GM21381 (cell line): ENCODE measurements around the gene ODR4.
"Not testable (repeated sequence)": the region's sequence is repeated elsewhere in the genome, so short reads cannot be mapped to it uniquely, and the experiment has no call there.

Experiments
- ATAC-seq: cut with Tn5 transposase; IDR thresholded peaks from one replicate; pipeline ENCODE4 v1.9.1; 2021; ENCODE audit warnings: mild to moderate bottlenecking, moderate library complexity; ENCODE audit not compliant: unreplicated experiment

The ODR4 gene

DNA sequence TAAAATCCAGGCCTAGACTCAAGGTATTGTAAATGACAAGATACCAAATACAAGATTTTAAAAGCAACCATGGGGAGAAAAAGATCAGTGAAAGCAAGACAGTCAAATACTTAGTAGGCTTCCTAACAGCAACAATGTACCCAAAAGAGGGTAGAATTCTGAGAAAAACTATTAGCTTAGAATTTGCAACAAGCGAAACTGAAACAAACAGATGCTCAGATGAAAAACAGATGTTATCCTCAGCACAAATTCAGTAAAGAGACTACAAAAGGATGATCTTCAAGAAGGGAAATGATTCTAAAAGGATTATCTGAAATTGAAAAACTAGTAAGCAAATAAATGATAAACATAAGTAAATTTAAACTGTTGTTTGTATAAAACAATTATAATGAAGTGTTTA lies 45.3 kb downstream of the ODR4 start:
- peak; percentile 85 for ATAC-seq

DNA sequence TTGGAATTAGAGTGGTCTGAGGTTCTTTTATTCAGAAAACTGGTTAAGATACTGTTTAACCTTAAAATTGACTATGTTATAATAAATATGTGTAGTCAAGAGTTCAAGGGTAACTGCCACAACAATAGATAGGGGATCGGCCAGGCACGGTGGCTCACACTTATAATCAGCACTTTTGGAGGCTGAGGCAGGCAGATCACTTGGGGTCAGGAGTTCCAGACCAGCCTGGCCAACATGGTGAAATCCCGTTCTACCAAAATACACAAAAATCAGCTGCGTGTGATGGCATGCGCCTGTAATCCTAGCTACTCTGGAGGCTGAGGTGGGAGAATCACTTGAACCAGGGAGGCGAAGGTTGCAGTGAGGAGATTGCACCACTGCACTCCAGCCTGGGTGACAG lies 45.8 kb downstream of the ODR4 start:
- ATAC-seq, result no peak

DNA sequence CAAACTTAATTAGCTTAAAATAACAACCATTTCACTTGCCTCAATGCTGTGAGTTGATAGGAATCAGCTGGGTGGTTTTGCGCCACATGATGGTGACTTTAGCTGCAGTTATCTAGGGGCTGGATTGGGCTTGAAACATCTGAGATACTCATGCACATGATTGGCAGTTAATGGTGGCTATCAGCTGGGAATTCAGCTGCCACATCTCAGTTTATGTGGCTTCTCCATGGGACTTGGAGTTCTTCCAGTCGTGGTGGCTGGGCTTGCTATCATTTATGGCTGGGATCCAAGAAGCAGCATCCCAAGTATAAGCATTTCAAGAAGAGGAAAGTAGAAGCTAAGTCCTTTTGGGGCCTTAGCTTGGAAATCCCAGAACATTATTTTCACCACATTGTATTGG lies 48.9 kb downstream of the ODR4 start:
- ATAC-seq, result no peak

DNA sequence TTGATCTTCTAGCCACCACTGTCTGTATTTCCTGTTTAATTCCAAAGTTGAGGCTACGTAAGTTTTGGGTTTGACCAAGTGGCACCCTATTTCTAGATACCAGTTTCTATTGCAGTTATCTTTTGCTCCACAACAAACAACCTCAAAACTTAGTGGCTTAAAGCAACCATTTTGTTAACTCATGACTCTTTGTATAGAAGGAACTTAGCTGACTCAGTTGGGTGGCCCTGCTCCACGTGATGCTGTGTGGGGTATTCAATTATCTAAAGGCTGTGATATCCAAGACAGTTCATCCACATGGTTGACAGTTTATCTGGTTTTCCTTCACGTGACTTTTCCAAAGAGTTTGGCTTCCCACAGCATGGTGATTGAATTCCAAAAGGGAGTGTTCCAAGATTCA lies 50.5 kb downstream of the ODR4 start:
- no peak for ATAC-seq

DNA sequence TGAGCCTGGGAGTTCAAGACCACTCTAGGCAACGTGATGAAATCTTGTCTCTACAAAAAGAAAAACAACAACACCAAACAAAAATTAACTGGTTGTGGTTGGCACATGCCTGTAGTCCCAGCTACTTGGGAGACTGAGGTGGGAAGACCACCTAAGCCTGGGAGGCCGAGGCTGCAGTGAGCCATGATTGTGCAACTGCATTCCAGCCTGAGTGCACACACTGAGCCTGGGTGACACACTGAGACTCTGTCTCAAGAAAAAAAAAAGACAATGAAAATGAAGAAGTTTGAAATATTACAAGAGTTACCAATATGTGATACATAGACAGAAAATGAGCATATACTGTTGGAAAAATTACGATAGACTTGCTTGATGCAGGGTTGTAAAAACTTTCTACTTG lies 53.4 kb downstream of the ODR4 start:
- no peak for ATAC-seq

DNA sequence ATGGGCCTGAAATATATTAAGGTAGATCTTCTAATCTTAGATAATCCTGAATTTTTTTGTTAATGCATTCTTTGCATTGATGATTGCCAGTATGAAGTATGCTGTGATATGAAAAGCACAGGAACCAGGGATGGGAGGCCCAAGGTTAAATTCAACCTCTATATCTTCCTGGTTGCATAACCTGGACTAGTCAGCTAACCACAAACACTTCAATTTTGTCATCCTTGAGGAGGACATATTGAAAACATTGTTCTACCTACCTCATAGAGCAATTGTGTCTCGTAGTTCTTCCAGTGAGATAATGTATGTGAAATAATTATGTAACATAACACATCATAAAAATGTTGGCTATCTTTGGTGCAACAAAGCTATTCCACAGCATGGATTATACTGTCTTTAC lies 59.7 kb downstream of the ODR4 start:
- ATAC-seq, result no peak

DNA sequence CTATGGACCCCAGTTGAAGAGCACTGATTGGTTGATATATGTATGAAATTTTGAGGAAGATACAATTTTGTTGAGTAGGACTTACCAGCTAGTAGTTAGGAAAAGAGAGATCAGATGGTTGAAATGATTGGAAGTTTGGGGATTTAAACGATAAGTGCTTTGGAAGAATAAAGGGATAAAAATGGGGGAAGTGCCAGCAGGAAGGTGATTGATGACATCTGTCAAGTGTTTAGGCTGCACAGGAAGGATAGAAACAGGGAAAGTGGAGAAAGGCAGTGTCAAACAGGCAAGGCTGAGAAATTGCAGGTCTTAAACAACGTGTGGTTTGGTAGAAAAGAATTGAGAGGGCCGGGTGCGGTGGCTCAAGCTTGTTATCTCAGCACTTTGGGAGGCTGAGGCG lies 62.9 kb downstream of the ODR4 start:
- no peak for ATAC-seq

DNA sequence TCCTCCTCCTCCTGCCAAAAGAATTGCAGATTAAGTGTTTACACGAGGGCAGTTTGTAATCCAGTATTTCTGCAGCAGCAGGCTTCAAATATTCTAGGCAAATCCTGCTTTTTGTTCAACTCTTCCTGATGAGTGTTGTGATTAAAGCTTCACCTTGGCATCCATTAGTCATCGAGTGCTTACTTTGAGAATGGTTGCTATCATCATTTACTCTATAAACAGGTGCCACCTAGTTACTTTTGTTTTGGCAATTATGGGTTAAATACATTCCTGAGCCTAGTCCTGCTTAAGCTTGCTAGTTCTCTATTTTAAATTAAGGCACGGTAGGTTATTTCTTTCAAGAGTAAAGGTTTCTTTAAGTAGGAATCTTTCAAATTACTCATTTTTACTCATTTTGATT lies 64.9 kb downstream of the ODR4 start:
- no peak for ATAC-seq

DNA sequence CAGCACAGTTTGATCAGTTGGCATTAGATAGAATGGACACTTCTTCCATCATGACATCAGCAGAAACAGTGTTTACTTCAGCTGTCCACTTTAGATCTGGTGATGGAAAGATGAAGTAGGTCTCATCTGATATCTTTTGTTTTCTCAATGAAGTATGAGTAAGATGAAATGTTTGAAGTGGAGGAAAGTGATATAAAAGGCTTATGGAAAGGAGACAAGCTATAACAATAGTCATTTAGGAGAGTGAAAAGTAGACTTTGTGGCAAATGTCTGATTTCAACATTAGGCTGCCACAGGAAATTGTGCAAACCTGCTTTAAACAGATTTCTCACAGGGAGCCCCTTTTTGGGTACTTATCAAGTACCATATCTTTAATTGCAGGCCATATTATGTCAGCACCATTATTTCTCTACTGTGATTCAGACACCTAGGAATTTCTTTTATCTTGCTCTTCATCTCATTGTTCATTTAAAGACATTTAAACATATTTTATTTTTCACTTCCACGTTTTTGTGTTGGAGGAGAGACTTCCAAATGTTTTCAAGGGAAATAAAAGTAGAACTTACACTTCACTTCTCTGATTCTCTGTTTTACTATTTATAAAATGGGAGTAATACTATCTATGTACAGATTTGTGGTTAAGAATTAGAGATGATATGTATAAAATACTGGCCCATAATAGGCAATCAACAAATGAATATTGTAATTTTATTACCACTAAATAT lies 67.2 kb downstream of the ODR4 start:
- ATAC-seq, result no peak

DNA sequence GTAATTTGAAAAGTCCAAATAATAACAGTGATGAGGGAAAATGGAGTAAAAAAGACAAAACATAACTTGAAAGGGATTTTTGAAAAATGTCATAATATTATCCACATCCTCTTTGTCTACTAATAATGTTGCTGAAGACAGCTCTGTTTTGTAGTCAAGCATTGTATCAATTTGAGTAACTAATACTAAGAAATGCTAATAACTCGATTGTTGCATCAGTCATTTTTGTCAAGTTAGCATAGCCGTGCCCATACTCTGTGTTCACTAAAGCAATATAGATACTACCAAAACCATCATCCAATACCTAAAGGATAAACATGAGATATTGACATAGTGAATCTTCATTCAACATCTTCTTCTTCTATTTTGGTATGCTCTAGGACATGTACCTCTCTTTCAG lies 68.0 kb downstream of the ODR4 start:
- ATAC-seq, result no peak

DNA sequence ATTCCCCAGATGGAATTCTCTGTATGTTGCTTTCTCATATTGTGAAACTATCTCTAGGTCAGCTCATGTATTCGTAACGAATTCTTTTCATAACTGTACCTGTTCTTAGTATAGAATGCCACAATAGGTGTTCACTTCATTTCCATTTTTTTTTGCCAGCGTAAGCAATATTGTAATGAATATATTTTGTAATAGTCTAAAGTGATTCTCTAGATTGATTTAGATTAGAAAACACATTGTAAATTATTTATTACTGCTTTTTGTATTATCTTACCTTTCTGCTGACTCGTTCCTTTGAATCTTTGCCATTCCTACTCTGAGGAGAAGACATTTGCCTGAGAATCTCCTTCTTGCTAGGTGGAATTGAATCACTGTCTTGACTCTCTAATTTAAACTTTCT lies 70.5 kb downstream of the ODR4 start:
- no peak for ATAC-seq

DNA sequence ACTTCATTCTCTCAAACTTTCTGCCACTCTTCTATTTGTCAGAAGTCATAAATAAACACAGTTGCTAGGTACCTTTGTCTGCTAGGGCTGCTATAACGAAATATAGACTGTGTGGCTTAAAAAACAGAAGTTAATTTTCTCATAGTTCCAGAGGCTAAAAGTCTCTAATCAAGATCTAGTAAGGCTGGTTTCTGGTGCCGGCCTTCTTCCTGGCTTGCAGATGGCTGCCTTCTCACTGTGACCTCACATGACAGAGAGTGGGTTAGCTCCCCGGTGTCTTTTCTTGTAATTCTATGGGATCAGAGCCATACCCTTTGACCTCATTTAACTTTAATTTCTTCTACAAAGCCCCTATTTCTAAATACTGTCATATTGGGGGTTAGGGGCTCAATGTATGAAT lies 79.3 kb downstream of the ODR4 start:
- ATAC-seq, result no peak

DNA sequence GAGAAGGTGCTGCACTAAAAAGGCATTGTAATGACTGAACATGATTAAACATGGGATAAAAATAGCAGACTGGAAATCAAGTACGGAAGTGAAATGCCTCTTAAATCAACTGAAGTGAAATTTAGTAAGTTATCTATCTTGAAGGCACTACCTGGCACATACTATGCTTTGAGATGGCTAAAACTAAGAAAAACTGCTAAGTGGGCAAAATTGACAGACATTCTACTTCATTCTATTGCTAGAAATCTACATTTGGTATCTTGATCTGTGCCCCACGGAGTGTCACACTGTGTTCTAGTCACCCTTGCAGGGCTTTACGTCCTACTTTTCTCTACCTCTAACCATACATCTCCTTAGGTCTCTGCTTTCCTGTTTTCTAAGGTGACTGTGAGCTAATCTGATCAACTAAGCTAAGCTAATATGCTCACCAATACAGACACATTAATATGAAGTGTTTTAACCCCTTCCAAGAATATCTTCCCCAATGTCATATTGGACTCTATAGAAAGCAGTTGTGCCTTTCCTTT lies 81.2 kb downstream of the ODR4 start:
- ATAC-seq, result no peak

DNA sequence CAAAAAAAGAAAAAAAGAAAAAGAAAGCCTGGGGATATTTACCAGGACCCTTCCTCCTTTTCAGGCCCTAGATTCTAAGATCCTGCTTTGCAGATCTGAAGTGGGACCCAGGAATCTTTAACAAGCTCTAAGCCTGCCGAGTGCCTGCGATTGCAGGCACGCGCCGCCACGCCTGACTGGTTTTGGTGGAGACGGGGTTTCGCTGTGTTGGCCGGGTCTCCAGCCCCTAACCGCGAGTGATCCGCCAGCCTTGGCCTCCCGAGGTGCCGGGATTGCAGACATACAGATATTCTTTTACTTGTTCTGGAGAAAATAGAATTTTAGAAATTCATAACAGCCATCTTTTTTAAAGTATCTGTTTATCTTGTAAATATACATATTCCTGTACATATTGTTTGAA lies 83.5 kb downstream of the ODR4 start:
- ATAC-seq, result not testable (repeated sequence)

DNA sequence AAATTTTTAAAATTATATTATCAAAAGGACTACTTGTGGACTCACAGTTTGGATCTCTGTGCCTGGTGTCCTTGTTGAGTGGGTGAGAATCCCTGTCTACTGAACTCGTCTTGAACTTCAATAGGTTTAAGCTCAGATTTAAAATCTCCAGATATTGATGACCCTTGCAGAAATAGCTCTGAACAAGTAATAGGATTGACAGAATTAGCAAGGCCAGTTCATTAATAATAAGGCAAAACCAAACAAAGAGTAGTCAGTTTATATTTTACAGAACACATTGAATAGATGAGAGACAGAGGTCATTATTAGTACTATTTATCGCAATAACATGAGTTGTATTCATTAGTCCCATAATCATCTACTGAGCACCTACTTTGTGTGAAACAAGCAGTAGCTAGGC lies 85.4 kb downstream of the ODR4 start, which contains the start of gene PDC:
PDC (minus strand) TSS at position 101 of the 400 bp plus-strand sequence. CDS start 11,655 bp downstream, outside the sequence.
- no peak for ATAC-seq

DNA sequence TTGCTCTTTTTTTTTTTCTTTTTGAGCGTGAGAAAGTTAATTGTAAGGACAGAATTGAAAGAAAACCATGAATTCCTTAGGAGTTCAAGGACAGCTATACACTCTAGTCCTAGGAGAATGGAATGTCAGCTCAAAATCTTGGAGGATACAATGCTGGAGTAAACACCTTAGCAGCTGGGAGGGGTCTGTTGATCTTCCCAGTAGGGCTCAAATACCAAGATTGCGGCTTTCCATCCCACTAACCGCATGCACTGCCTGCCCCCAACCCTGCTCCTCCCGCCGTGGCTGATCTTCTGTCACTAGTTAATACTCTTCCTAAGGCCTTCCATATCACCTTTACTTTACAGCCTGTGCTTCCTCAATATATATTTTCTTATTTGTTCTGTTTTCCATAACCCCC lies 87.9 kb downstream of the ODR4 start:
- no peak for ATAC-seq

DNA sequence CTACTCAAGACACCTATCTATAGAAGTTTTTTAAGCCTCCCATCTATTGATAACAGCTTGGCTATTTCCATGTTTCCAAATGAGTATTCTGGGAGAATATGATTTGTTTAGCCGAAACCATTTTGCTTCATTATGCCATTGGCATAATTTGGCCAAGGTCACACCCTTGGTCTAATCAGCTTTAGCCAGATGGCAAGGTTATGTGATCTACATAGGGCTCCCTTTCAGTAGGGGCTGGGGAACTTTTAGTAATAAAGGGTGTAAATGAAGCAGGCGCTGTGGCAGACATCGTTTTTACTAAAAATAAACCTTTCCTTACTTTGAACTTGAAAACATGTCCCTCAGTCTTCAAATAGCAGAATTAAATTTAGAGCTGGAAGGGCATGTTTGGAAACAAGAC lies 88.3 kb downstream of the ODR4 start:
- no peak for ATAC-seq

DNA sequence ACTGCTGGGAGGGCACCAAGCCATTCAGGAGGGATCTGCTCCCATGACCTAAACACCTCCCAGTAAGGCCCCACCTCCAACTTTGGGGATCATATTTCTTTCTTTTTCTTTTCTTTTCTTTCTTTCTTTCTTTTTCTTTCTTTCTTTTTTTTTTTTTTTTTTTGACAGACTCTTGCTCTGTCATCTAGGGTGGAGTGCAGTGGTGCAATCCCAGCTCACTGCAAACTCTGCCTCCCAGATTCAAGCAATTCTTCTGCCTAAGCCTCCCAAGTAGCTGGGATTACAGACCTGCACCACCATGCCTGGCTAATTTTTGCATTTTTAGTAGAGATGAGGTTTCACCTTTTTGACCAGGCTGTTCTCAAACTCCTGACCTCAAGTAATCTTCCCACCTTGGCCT lies 89.9 kb downstream of the ODR4 start:
- ATAC-seq, result not testable (repeated sequence)

DNA sequence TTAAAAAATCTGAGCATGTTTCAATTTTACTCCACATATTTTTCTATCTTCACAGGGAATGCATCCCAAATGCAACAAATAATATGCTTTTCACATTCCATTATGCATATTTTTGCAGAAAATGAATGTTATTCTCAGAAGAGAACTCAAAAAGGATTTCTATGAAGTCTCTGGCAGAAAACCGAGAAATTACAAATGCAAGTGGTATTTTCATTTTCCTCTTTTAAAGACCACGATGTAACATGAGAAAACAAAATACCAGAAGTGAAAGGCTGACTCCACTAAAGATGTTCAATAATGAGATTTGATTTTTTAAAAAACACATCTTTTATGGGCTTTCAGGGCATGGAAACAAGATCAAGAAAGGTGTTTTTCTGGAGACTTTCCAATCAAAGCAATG lies 90.3 kb downstream of the ODR4 start:
- no peak for ATAC-seq
